SU-DHL-6 (cell line): ENCODE measurements around the gene RPL19.

Experiments
- CTCF ChIP-seq: fragments of 200-600 bp; sonication (generic); IDR thresholded peaks from one replicate; pipeline ENCODE4 v1.5.1; 2017; ENCODE audit warnings: antibody characterized with exemption, mild to moderate bottlenecking, low read length, moderate library complexity; ENCODE audit not compliant: insufficient read depth, poor library complexity, severe bottlenecking
- EZH2phosphoT487 ChIP-seq: fragments of 200-600 bp; sonication (generic), shearing (Covaris generic); conservative IDR thresholded peaks from 2 replicates; pipeline ENCODE4 v1.6.1; 2018; ENCODE audit warnings: mild to moderate bottlenecking, antibody characterized with exemption, low read length, moderate library complexity, mixed read lengths

GRCh38 chr17:39196808-39197291 is 3.2 kb upstream of the RPL19 start:
- TF ChIP-seq CTCF (no peak), EZH2phosphoT487 (no peak)
